ENCODE results near the gene HNMT.
A peak's percentile ranks its signal among the peaks of the same experiment; 100 is the strongest.
"Not testable (repeated sequence)": the region's sequence is repeated elsewhere in the genome, so short reads cannot be mapped to it uniquely, and the experiment has no call there.

HNMT gene

DNA sequence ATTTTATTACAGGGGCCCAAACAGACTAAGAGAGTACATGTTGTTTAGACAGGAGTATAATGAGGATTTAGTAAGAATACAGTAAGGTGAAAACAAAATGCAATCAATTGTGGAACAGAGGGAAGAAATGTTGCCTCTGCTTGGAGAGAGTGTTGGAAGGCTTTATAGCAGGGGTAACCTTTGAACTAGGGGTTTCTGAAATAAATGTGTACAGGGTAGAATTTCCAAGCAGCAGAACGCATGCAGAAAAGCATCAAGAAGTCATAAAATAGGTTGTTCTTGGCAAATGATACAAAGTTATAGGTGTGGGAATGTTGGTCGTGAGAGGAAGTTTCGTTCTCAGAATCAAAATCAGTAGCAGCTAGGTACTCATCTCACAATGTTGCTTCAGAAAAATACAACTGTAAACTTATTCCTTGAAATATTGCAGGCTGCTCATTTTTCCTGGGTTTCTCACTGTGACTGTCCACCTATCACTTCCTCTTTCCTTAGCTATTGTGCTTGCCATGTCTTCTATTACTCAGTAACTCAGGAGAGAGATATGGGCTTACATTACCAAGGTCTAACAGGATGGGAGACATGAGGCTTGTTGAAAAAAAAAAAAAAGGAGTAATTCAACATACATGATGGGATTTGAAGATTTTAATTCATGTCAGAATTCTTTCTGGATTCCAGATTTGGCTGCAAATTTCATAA lies 17.1 kb upstream of the HNMT start:
- no peak for DNase-seq

DNA sequence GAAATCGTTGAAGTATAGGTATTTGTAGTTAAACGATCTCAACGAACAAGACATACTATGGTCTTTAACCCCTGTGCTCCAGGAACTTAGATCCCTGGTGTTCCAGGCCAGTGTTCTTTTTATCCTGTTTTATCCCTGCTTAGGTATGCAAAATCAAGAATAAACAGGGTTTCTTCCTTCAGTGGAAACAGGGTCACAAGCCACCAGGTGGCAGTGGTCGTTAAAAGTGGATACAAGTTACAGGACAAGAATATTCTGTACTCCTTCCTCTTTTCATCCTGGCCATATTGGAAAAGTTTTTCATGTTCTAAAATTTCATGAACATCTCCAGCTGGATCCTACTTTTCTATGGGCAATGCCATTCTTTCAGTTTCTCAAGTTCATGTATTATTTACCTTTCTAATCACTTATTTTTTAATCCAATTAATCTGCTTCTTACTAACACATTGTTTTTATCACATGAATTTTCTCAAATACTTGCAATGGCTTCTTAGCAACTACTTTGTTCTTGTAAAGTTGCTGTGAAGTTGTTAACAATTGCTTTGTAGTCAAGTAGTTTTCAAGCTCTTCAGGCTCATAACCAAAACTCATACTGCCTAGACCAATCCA lies 16.4 kb upstream of the HNMT start:
- peak; percentile 31 to 42 for DNase-seq

DNA sequence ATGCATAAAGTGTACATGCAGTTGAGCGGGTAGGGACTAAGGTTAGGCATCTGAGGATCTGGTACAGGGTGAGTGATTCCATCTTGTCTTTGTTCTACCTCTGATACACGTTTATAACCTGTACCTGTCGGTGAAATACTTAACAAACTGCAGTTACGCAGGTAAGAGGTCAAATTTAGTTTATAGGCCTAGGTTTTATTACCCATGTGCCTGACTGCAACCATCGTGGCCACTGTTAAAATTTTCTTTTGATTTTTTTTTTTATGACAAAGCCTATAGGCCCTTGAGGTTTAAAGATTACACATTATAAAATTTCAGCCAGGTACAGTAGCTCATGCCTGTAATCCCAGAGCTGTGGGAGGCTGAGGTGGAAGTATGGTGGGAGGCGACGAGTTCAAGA lies 15.4 kb upstream of the HNMT start:
- no peak for DNase-seq

DNA sequence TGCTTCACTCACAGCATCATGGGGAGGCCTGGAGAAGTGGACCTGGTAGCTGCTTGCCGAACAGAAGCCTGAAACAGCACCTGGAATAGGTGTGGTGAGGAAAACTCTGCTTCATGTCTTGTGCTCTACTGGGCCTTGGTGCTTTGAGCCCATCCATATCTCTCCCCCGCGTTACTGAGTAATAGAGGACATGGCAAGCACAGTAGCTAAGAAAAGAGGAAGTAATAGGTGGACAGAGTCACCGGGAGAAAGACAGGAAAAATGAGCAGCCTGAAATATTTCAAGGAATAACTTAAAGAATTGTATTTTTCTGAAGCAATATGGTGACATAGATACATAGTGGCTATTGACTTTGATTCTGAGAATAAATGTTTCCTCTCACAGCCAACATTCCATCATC lies 14.0 kb upstream of the HNMT start:
- no peak for DNase-seq

DNA sequence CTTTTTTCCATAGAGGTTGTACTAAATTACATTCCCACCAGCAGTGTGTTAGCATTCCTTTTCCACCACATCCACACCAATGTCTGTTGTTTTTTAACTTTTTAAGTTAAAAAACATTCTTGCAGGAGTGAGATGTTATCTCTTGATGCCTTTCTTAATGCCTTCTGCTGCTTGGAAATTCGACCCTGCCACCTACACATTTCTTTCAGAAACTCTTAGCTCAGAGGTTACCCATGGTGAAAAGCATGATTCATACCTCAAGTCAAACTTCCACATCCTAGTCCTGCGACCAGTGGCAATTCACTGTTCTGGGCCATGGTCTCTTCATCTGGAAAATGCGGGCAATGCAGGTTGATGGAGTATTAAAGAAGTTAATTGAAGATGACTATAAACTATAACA lies 12.7 kb upstream of the HNMT start:
- no peak for DNase-seq

DNA sequence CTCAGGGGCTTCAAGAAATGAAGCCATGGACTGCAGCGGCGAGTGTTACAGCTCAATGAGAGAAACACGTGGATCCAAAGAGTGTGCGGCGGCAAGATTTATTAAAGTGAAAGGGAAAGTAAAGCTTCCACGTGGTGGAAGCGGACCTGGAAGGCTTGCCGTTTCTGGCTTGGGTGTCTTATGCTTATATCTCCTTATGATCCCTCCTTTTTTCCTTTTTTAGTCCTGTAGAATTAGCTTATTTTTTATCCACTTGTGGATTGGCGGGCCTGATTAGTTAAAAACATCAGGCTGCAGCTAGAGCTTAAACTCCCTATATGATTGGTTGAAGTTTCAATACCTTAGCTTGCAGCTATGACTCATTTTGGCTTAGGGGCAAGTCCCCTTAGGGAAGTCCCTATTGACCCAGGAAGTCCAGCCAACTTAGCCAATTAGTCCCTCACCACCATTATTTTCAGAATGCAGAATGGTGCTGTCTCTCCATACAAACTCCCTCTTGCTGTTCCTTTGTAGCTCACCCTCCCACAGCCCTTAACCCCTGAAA lies 11.6 kb upstream of the HNMT start:
- DNase-seq: peak in 1 of 2 donors; percentile 61

DNA sequence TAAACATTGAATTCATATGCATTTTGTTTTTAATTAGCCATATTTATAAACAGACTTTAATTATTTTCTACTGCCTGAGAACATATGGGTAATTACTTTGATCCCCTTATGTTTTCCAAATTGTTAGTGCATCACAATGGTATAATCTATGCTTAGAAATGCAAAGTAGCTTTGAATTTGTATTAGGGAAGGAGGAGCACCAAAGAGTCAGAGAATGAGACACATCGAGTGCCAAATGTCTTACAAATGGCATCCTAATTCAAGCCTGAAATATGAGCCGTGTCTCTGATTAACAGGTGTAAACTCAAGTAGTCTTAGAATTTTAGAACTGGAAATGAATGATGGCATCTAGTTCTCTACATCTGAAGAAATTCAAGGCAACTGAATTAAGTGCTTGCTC lies 8.7 kb upstream of the HNMT start:
- no peak for DNase-seq

DNA sequence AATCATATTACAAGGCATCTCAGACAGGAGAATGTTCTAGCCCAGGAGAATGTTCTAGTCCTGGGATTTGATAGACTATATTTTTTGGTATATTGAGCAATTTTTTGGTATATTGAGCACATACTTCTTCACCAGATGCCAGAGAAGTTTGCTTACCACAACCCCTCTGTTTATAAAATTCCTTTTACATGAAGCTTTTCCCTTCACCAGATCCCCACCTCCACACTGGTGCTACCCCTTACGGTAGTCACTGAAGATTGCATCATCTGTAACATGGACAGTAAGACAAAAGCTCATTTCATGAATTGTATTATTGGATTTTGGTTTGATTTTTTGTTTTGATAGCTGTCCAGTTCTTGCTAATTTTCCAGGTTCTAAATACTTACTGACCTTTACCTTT lies 7.2 kb upstream of the HNMT start:
- DNase-seq: no peak

DNA sequence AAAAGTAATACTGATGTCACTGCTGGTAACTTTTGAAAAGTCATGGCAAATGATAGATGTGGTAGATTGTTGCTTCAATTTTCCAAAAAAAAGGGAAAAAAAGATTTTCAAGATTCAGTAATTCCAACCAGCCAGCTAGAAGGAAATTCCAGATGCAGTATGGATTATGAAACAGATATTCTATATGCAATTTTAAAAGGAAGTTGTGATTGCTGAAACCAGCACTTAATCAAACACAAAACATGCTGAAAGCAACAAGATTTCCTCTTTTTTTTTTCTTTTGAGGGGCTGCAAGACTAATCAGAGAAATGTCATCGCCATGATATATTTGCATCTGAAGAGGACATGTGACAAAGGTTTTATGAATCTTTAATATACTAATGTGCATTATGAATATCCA lies 5.1 kb upstream of the HNMT start:
- no peak for DNase-seq

DNA sequence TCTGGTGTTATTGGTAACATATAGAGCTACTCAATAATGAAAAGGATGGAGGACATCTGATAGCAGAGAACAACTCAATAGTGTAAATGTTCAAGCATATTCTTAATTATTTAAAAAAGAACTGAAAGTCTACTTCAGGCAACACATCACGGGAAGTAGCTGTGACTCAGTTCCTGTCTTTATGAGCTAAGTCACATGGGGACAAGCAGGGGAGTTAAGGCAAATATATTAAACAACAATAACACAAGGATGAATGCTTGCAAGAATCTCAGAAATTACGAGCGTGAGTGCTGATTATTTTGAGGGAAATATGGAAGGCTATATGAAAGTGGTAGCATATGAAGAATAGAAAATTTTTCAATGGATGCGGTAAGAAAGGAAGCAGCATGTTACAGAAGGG lies 4.0 kb upstream of the HNMT start:
- no peak for DNase-seq

DNA sequence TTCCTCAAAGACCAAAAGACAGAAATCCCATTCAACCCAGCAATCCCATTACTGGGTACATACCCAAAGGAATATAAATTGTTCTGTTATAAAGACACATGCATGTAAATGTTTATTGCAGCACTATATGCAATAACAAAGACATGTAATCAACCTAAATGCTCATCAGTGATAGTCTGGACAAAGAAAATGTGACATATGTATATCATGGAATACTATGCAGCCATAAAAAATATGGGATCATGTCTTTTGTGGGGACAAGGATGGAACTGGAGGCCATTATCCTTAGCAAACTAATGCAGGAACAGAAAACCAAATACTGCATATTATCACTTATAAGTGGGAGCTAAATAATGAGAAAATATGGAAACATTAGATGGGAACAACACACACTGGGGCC lies 2.7 kb upstream of the HNMT start:
- DNase-seq: no peak

DNA sequence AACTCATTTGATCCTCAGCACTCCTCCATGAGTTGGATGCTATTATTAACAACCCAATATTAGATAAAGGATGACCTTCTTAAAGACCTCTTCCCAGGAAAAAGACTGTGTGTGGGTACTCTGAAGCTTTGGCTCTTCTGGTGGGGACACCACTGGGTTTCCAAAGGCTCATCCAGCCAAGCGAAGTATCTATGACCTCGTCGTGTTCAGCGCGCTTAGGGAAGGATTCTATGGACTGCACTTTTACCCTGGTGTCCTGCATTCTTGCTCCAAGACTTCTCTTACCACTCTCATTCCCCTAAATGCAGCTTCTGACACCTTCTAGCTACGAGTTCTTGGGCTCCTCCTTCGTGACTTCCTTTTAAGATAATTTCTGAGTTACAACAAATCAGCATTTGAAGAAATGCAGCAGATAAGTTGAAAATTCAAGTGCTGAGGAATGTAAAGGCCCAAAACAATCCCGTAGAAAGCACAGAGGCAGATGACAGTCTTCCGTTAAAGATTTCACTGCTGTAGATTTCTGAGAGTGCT lies 673 bp upstream of the HNMT start:
- DNase-seq: no peak

DNA sequence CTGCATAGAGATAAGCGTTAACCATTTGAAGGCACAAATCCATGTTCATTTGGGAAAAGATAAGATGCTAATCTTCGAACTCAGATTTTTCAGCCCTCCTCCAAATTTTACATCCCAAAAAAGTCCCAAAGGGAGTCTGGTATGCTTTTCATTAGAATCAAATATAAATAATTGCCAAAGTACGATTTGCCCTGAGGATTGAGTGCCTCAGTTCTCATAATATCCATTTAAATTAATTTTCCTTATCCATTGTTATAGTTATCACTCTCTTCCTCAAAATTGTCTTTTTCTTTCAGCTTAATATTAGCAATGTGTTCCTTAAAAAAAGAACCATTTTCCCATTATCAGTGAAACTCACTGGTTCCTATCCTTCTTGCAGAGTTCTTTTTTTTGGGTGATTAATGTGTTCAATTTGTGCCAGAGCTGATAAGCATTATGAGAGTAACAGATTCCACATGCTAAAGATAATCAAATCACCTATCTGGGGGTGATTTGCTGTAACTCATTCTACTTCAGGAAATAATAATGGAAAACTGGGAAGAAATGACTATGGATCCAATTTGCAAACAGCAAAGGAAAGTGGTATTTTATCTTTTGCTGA lies 686 bp downstream of the HNMT start:
- no peak for DNase-seq

DNA sequence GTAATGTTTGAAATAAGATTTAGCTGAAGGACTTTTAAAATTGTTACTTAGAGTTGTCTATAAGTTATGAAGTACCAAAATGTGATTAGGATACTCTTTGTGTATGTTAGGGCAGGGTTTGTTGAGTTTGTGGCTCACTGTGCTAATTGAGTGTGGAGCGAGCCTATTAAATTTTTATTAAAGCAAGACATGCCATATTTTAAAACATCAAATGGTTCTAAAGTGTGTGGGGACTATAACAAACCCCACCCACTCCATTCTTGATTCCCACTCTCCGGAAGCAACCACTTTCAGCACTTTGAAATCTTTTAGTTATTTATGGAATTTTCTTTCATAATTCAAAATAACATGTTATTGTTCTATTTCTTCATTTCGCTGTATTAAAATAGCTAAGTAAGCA lies 1.8 kb downstream of the HNMT start:
- no peak for DNase-seq

DNA sequence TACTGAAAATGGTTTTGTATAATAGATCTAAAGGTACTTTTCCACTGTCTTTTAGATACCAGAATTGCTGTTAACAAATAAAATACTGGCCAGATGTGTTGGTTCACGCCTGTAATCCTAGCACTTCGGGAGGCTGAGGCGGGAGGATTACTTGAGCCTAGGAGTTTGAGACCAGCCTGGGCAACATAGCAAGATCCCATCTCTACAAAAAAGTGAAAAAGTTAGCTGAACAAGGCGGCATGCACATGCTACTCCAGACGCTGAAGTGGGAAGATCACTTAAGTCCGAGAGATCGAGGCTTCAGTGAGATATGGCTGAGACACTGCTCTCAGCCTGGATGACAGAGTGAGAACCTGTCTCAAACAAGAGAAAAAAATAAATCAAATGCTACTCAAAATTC lies 2.8 kb downstream of the HNMT start:
- no peak for DNase-seq

DNA sequence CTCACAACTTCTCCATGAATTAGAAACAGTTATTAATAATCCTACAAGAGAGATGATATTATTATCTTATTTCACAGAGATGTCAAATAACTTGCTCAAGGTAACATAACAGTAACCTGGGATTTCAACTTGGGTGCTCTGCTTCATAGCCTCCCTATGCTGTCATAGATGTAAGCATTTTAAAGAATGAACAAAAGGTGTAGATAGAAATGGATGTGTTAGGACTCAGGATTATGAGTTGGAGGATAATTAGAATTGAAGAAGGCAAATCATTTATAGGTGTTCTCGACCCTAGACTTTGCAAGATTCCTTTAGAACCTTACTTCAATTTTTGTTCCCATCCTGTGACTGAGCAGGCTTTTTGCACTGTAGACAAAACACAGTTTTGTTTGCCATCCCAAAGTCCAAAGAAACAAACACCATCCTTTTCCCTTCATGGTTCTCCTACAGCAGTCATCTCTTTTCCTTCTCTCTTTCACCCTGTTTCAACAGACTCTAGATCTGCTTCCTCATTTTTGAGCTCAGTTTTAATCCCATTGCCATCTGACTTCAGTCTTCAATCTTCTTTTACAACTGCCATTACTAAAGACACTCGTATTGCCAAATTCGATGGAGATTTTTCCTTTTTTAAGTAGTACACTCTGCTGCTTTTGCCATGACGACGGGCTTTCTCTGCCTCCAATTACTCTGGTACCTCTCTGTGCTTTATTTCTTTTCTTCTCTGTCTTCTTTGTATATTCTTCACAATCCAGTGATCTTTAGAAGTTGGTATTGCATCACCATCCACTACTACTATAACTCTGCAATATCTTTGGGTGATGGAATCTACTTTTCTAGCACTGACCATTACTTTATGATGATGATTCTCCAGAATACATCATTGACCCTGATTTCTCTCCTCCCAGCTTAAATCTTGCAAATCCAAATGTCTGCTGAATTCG lies 4.5 kb downstream of the HNMT start:
- no peak for DNase-seq

DNA sequence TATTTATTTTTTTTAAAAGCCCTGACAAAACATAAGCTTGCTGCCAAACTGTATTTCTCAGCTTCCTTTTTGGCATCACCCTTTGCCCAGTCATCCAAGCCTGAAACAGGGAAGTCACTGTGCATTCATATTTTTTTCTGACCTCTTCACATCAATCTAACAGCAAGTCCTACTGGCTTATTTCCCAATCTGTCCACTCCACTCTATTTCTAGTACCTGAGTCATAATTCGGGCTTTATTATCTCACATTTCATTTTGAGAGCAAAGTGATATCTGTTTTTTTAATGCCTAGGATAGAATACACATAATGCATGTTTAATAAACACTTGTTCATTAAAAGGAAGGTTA lies 5.1 kb downstream of the HNMT start:
- DNase-seq: peak in 1 of 2 donors; percentile 30

DNA sequence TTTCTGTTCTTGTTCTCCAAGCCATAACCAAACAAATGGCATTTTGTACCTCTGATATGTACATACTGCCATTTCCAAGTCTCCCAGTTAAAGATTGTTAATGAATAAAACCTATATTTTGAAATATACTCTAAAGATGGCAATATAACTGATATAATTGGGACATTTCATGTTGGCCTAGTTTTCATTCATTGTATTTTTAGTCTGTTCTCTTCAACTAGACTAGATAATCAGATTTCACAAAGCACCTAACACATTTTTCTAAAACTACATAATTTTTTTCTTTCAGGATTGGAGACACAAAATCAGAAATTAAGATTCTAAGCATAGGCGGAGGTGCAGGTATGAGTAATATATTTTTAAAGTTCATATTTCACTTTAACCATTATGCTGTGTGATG lies 5.6 kb downstream of the HNMT start:
- DNase-seq: no peak

DNA sequence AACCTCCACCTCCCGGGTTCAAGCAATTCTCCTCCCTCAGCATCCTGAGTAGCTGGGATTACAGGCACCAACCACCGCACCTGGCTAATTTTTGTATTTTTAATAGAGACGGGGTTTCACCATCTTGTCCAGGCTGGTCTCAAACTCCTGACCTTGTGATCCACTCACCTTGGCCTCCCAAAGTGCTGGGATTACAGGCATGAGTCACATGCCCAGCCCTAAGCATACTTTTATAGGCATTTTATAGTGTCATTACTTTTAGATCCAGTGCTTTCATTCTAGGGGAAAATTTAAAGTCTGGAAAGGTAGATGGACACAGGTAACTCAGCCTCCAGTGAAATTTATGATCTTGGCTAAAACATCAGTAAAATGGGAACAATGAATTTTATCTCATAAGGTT lies 7.0 kb downstream of the HNMT start:
- DNase-seq: not testable (repeated sequence)

DNA sequence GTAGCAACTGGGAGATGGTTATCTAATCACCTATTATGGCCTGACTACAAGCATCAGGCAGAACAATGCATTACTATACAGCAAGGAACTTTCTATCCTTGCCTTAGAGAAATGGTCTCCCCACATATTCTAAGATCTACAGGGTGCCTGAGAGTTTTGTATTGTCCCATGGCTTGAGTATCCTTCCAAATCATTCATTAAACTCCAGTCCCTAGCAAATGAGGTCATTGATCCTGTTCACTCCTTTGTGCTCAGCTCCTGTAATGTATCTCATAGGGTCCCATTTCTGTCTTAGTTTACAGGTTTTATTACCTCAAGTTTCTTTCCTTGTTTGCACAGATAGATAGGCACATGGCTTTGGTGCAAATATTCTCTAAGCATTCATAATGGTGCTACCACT lies 9.0 kb downstream of the HNMT start:
- DNase-seq: no peak

DNA sequence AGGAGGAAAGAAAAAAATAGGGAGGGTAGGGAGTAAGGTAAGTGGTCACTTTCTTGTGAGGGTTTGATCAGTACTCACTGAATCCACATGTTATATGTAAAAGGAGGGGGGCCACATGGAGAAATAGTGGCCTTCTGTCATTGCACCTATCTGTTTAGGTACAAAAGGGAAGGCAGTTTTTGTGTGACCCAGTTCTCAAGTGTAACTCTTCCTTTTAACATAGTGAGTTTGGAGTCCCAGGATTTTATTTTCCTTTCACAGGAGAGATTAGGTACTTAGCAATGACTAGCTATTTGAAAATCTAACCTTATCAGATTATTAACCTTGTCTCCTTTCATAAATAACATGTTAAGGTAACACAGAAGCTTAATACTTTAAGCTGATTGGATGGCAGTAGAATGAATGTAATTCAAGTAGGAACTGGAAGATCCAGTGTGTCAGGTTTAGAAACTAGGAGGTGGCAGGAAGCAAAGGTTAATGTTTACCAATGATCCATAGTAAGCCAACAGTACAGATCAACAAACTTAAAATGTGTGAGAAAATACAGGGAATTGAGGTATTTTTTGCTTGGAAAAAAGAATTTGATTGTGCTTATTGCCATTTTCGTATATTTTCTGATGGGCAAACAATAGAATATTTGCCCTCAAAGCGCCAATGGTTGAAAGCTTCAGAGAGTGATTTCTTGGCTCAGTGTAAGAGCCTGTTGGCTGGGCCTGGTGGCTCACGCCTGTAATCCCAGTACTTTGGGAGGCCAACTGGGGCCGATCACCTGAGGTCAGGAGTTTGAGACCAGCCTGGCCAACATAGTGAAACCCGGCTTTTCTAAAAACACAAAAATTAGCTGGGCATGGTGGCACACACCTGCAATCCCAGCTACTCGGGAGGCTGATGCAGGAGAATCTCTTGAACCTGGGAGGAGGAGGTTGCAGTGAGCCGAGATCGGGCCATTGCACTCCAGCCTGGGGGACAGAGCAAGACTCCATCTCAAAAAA lies 11.3 kb downstream of the HNMT start:
- no peak for DNase-seq

DNA sequence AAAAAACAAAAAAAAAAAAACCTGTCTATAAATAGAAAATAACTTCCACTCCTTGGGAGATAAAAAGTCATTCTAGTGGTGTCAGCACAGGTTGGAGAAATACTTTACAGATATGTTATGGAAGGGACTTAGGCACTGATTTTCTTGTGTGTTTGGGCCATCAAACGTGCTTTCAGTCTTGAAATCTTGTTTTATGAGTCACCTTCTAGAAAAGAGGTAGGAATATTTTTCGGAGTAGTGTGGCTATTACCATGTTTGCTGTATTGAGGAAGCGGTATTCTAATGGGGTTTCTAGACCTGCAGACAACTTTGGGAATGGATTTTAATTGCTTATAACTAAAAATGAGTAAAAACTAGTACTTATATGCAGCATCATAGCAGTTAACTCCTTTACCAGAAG lies 12.0 kb downstream of the HNMT start:
- no peak for DNase-seq

Measured in CD4-positive, alpha-beta T cell treated with Interleukin-4 for 1 hour (primary cell).